WTC11 (cell line): ENCODE results near the gene UQCRFS1. TPM values are rescaled to one million over a fixed set of nuclear protein-coding genes. Genes with fewer than 3 reads are reported as not detected.

Experiments used
- ATAC-seq: fragments of 200-7000 bp; cut with Tn5 transposase; 2 replicates; pipeline ENCODE4 v1.10.0; 2021; ENCODE audit warnings: mild to moderate bottlenecking, moderate library complexity
- CTCF ChIA-PET: fragments of 300-600 bp; sonication (Branson Sonifier 250); formaldehyde crosslinking; loops from one replicate; lab custom pipeline; 2021; ENCODE audit warnings: antibody characterized with exemption; lab: Charles Lee
- POLR2A ChIA-PET: fragments of 350-600 bp; sonication (Branson Sonifier 250); formaldehyde crosslinking; loops from one replicate; lab custom pipeline; 2021; ENCODE audit warnings: antibody characterized with exemption; lab: Charles Lee
- DNase-seq: peaks from one replicate; pipeline ENCODE4 v3.0.0; 2021; ENCODE audit warnings: low spot score
- H3K27ac Mint-ChIP-seq: 2 replicates; pipeline ENCODE4 v1.8.0; 2021; ENCODE audit warnings: mixed read lengths
- H3K27me3 Mint-ChIP-seq: 2 replicates; pipeline ENCODE4 v1.8.0; 2021; ENCODE audit warnings: low read depth, mild to moderate bottlenecking, moderate library complexity, mixed read lengths
- H3K36me3 Mint-ChIP-seq: 2 replicates; pipeline ENCODE4 v1.8.0; 2021; ENCODE audit warnings: mixed read lengths
- H3K4me1 Mint-ChIP-seq: 2 replicates; pipeline ENCODE4 v1.8.0; 2022; ENCODE audit warnings: mixed read lengths
- H3K4me3 Mint-ChIP-seq: 2 replicates; pipeline ENCODE4 v1.8.0; 2021; ENCODE audit warnings: mild to moderate bottlenecking, moderate library complexity, mixed read lengths
- H3K9me3 Mint-ChIP-seq: 2 replicates; pipeline ENCODE4 v1.8.0; 2021; ENCODE audit warnings: mixed read lengths
- E2F1 ChIP-seq: sonication (generic); formaldehyde crosslinking; IDR thresholded peaks from 2 replicates; pipeline ENCODE4 v1.8.0; 2022; ENCODE audit warnings: mild to moderate bottlenecking, missing genetic modification reagents
- FOXJ3 ChIP-seq: sonication (generic); formaldehyde crosslinking; IDR thresholded peaks from 2 replicates; pipeline ENCODE4 v1.9.0; 2021; ENCODE audit warnings: missing genetic modification reagents, mild to moderate bottlenecking, borderline replicate concordance
- FOXK1 ChIP-seq: sonication (generic); formaldehyde crosslinking; IDR thresholded peaks from 2 replicates; pipeline ENCODE4 v1.8.0; 2022; ENCODE audit warnings: mild to moderate bottlenecking, moderate library complexity, missing genetic modification reagents
- FOXP4 ChIP-seq: sonication (generic); formaldehyde crosslinking; IDR thresholded peaks from 2 replicates; pipeline ENCODE4 v1.8.0; 2022; ENCODE audit warnings: mild to moderate bottlenecking, missing genetic modification reagents
- GRHL2 ChIP-seq: fragments of 250-450 bp; sonication (Bioruptor Pico); IDR thresholded peaks from 2 replicates; pipeline ENCODE4 v1.8.0; 2022; ENCODE audit warnings: mild to moderate bottlenecking, moderate library complexity; ENCODE audit not compliant: insufficient replicate concordance, severe bottlenecking
- MXD4 ChIP-seq: fragments of 250-450 bp; sonication (Bioruptor Pico); IDR thresholded peaks from 2 replicates; pipeline ENCODE4 v1.8.0; 2021; ENCODE audit warnings: mild to moderate bottlenecking, moderate library complexity, borderline replicate concordance
- NR3C1 ChIP-seq: sonication (generic); formaldehyde crosslinking; conservative IDR thresholded peaks from 2 replicates; pipeline ENCODE4 v1.8.1; 2023; ENCODE audit warnings: low read depth, mild to moderate bottlenecking, missing genetic modification reagents
- OVOL2 ChIP-seq: fragments of 250-450 bp; sonication (Bioruptor Pico); IDR thresholded peaks from 2 replicates; pipeline ENCODE4 v1.9.0; 2021; ENCODE audit warnings: mild to moderate bottlenecking, borderline replicate concordance
- ZNF121 ChIP-seq: sonication (generic); formaldehyde crosslinking; IDR thresholded peaks from 2 replicates; pipeline ENCODE4 v1.8.0; 2023; ENCODE audit warnings: missing genetic modification reagents
- ZNF263 ChIP-seq: sonication (generic); formaldehyde crosslinking; IDR thresholded peaks from 2 replicates; pipeline ENCODE4 v1.8.1; 2022; ENCODE audit warnings: low read depth, mild to moderate bottlenecking, moderate library complexity, missing genetic modification reagents
- ZNF423 ChIP-seq: fragments of 250-450 bp; sonication (Bioruptor Pico); IDR thresholded peaks from 2 replicates; pipeline ENCODE4 v2.1.2; 2022; ENCODE audit warnings: mild to moderate bottlenecking, moderate library complexity
- ZNF532 ChIP-seq: fragments of 250-450 bp; sonication (Bioruptor Pico); IDR thresholded peaks from 2 replicates; pipeline ENCODE4 v1.9.0; 2021; ENCODE audit warnings: mild to moderate bottlenecking, borderline replicate concordance
- ZNF671 ChIP-seq: fragments of 250-450 bp; sonication (Bioruptor Pico); IDR thresholded peaks from 2 replicates; pipeline ENCODE4 v1.8.0; 2021; ENCODE audit warnings: mild to moderate bottlenecking
- total RNA-seq: library from RNA; stranded (reverse); gene quantifications from 3 replicates; pipeline ENCODE4 v1.2.3, GENCODE V29; 2021
- TF ChIP-seq, protein P1 (sequence below): sonication (generic); formaldehyde crosslinking; IDR thresholded peaks from 2 replicates; pipeline ENCODE4 v1.8.1; 2022; ENCODE audit warnings: mild to moderate bottlenecking, moderate library complexity, missing genetic modification reagents
- TF ChIP-seq, protein P2 (sequence below): sonication (generic); formaldehyde crosslinking; IDR thresholded peaks from 2 replicates; pipeline ENCODE4 v1.8.1; 2023; ENCODE audit warnings: mild to moderate bottlenecking, missing genetic modification reagents, moderate library complexity
- TF ChIP-seq, protein P3 (sequence below): sonication (generic); formaldehyde crosslinking; IDR thresholded peaks from 2 replicates; pipeline ENCODE4 v1.8.1; 2023; ENCODE audit warnings: mild to moderate bottlenecking, missing genetic modification reagents, moderate library complexity
- TF ChIP-seq, protein P4 (sequence below): fragments of 250-450 bp; sonication (Bioruptor Pico); IDR thresholded peaks from 2 replicates; pipeline ENCODE4 v1.9.0; 2021; ENCODE audit warnings: mild to moderate bottlenecking
- TF ChIP-seq, protein P5 (sequence below): sonication (generic); formaldehyde crosslinking; IDR thresholded peaks from 2 replicates; pipeline ENCODE4 v1.8.1; 2023; ENCODE audit warnings: mild to moderate bottlenecking, missing genetic modification reagents
- TF ChIP-seq, protein P6 (sequence below): sonication (generic); formaldehyde crosslinking; IDR thresholded peaks from 2 replicates; pipeline ENCODE4 v1.8.1; 2022; ENCODE audit warnings: low read depth, missing genetic modification reagents, borderline replicate concordance

UQCRFS1 gene
- total RNA-seq, 1 experiment from 2014 or later = 58.2 TPM

- Mint-ChIP-seq H3K27ac (no peak overlapping the region), H3K4me3 (no peak overlapping the region), H3K27me3 (no peaks in the 10 kb centered on the region; the same call in 1 of the 2 replicates), H3K9me3 (peaks cover 17% of the 10 kb centered on the region), H3K36me3 (peaks cover 8% of the 10 kb centered on the region), H3K4me1 (no peaks in the 10 kb centered on the region)
- ATAC-seq = no peak
- POLR2A ChIA-PET = no interaction called here
- no peak for DNase-seq
- TF ChIP-seq, protein P1, sequence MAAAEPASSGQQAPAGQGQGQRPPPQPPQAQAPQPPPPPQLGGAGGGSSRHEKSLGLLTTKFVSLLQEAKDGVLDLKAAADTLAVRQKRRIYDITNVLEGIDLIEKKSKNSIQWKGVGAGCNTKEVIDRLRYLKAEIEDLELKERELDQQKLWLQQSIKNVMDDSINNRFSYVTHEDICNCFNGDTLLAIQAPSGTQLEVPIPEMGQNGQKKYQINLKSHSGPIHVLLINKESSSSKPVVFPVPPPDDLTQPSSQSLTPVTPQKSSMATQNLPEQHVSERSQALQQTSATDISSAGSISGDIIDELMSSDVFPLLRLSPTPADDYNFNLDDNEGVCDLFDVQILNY (CRISPR knock-in tag) = no peak
- TF ChIP-seq ZNF423 (CRISPR knock-in tag) = no peak
- TF ChIP-seq, protein P2, sequence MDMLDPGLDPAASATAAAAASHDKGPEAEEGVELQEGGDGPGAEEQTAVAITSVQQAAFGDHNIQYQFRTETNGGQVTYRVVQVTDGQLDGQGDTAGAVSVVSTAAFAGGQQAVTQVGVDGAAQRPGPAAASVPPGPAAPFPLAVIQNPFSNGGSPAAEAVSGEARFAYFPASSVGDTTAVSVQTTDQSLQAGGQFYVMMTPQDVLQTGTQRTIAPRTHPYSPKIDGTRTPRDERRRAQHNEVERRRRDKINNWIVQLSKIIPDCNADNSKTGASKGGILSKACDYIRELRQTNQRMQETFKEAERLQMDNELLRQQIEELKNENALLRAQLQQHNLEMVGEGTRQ (CRISPR knock-in tag) = no peak
- TF ChIP-seq, protein P3, sequence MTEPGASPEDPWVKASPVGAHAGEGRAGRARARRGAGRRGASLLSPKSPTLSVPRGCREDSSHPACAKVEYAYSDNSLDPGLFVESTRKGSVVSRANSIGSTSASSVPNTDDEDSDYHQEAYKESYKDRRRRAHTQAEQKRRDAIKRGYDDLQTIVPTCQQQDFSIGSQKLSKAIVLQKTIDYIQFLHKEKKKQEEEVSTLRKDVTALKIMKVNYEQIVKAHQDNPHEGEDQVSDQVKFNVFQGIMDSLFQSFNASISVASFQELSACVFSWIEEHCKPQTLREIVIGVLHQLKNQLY (CRISPR knock-in tag) = no peak
- TF ChIP-seq OVOL2 (CRISPR knock-in tag) = no peak
- TF ChIP-seq GRHL2 = no peak
- TF ChIP-seq, protein P4, sequence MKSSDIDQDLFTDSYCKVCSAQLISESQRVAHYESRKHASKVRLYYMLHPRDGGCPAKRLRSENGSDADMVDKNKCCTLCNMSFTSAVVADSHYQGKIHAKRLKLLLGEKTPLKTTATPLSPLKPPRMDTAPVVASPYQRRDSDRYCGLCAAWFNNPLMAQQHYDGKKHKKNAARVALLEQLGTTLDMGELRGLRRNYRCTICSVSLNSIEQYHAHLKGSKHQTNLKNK (CRISPR knock-in tag) = no peak
- no peak for TF ChIP-seq ZNF671 (CRISPR knock-in tag)
- TF ChIP-seq MXD4 = no peak
- no peak for TF ChIP-seq FOXP4 (CRISPR knock-in tag)
- no peak for TF ChIP-seq ZNF532 (CRISPR knock-in tag)
- no peak for TF ChIP-seq E2F1 (CRISPR knock-in tag)
- TF ChIP-seq ZNF121 = no peak
- TF ChIP-seq NR3C1 (CRISPR knock-in tag) = no peak
- CTCF ChIA-PET = interaction anchor here (0.6 to 2.2 kb wide), 13 partner anchors 12 to 867 kb away, joined by 3 to 15 read pairs (median 3); no protein-coding TSS in a partner anchor
Measured at GRCh38 chr19:29259867-29260281, 46.9 kb upstream of the UQCRFS1 start.

- DNase-seq (no peak), ATAC-seq (peak; percentile 56)
- peaks cover 20% of the 10 kb centered on the region for H3K9me3 Mint-ChIP-seq
- ChIA-PET POLR2A (no interaction called here), CTCF (interaction anchor here (1.1 to 1.9 kb wide), 6 partner anchors 11 to 219 kb away, joined by 4 to 9 read pairs (median 5); no protein-coding TSS in a partner anchor)
- H3K27ac Mint-ChIP-seq = no peak overlapping the region
- no peak overlapping the region for H3K4me3 Mint-ChIP-seq
- no peaks in the 10 kb centered on the region for H3K4me1 Mint-ChIP-seq
- H3K27me3 Mint-ChIP-seq = no peaks in the 10 kb centered on the region; the same call in 1 of the 2 replicates
- peaks cover 11% of the 10 kb centered on the region for H3K36me3 Mint-ChIP-seq
- TF ChIP-seq GRHL2 = no peak
- no peak for TF ChIP-seq FOXK1 (CRISPR knock-in tag)
- TF ChIP-seq, protein P5, sequence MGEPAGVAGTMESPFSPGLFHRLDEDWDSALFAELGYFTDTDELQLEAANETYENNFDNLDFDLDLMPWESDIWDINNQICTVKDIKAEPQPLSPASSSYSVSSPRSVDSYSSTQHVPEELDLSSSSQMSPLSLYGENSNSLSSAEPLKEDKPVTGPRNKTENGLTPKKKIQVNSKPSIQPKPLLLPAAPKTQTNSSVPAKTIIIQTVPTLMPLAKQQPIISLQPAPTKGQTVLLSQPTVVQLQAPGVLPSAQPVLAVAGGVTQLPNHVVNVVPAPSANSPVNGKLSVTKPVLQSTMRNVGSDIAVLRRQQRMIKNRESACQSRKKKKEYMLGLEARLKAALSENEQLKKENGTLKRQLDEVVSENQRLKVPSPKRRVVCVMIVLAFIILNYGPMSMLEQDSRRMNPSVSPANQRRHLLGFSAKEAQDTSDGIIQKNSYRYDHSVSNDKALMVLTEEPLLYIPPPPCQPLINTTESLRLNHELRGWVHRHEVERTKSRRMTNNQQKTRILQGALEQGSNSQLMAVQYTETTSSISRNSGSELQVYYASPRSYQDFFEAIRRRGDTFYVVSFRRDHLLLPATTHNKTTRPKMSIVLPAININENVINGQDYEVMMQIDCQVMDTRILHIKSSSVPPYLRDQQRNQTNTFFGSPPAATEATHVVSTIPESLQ (CRISPR knock-in tag) = no peak
- TF ChIP-seq, protein P6, sequence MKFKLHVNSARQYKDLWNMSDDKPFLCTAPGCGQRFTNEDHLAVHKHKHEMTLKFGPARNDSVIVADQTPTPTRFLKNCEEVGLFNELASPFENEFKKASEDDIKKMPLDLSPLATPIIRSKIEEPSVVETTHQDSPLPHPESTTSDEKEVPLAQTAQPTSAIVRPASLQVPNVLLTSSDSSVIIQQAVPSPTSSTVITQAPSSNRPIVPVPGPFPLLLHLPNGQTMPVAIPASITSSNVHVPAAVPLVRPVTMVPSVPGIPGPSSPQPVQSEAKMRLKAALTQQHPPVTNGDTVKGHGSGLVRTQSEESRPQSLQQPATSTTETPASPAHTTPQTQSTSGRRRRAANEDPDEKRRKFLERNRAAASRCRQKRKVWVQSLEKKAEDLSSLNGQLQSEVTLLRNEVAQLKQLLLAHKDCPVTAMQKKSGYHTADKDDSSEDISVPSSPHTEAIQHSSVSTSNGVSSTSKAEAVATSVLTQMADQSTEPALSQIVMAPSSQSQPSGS = no peak
- TF ChIP-seq ZNF263 (CRISPR knock-in tag) = no peak
- TF ChIP-seq FOXJ3 (CRISPR knock-in tag) = no peak
Measured at GRCh38 chr19:29259153-29259552, 46.2 kb upstream of the UQCRFS1 start.
